ENCODE data around the gene PDIA4.

The PDIA4 gene

DNA sequence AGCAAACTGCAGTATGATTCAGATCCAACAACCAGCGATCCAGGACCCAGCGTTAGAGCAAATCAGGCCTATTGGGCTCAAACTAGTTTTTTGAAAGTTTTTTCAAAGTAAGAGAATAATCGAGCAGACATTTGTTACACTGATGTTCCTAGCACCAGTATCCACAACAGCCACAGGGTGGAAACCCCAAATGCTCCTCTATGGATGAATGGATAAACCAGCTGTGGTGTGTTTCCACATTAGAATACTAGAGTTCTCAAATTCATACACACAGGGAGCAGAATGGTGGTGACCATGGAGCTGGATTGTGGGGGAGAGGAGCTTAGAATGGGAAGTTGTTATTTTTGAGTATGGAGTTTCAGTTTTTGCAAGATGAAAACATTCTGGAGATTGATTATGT, 60.7 kb downstream of the PDIA4 start:
- no peak for DNase-seq (ENCODE audit: low spot score)

DNA sequence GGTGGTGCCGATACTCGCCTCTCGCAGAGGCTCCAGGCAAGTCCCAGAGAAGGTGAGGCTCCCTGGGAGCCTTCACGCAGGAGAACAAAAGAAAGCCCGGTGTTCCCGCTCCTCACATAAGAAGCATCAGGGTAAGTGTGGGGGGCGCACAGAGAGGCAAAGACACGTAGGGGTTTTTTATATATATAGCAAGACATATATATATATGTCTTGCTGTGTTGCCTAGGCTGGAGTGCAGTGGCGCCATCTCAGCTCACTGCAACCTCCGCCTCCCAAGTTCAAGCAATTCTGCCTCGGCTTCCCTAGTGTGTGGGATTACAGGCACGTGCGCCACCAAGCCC, 61.3 kb downstream of the PDIA4 start:
- no peak for DNase-seq (ENCODE audit: low spot score)

DNA sequence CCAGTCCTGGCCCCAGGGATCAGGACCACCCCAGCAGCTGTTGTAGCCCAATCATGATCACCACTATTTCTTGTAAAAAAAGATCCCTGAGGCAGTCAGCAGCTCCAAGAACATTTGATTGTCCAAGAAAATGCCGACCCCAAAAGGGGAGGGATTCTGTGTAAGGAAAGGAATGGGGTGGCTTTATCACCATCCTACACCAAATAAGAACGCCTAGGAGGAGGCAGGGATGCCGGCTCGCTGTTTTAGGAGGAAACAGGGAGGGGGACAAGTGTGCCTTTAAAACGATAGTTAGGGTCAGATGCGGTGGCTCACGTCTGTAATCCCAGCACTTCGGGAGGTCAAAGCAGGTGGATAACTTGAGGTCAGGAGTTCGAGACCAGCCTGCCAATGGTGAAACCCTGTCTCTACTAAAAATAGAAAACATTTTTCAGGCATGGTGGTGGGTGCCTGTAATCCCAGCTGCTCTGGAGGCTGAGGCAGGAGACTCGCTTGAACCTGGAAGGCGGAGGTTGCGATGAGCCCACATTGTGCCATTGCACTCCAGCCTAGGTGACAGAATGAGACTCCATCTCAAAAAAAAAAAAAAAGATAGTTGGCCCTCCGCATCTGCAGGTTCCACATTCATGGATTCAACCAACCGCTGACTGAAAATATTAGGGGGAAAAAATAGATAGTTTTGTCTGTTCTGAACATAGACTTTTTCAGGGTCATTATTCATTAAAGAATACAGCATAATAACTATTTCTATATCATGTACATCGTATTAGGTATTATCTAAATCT, 63.6 kb downstream of the PDIA4 start:
- DNase-seq (ENCODE audit: low spot score) = no peak

DNA sequence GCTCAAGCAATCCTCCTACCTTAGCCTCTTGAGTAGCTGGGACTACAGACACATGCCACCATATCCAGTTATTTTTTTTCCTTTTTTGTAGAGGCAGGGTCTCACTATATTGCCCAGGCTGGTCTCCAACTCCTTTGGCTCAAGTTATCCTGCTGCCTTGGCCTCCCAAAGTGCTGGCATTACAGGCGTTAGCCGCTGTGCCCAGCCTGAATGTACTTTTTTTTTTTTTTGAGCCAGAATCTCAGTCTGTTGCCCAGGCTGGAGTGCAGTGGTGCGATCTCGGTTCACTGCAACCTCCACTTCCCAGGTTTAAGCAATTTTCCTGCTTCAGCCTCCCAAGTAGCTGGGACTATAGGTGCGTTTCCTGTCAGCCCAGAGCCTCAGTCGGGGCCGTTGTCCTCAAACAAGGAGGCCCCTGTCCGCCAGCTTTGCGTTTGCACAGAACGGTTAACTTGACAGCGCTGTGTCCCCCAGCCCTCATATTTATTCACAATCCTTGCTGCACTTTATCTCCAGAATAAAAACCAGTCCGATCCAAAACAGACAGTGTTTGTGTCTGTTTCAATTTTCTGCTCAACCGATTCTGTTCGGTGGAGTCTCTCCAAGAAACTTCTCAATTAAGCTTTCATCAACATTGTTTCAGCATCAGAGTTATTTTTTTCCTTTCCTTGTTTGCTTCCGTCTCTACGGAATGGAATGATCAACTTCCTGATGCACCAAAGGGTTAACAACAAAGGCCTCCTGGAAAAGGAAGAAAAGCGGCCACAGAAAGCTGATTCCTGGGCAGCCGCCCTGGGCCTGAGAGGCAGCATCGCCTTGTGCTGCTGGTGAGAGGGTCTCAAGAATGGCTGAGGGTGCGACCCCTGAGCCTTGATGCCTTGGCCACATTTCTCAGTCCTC, 64.5 kb downstream of the PDIA4 start:
- DNase-seq (ENCODE audit: low spot score) = no peak

DNA sequence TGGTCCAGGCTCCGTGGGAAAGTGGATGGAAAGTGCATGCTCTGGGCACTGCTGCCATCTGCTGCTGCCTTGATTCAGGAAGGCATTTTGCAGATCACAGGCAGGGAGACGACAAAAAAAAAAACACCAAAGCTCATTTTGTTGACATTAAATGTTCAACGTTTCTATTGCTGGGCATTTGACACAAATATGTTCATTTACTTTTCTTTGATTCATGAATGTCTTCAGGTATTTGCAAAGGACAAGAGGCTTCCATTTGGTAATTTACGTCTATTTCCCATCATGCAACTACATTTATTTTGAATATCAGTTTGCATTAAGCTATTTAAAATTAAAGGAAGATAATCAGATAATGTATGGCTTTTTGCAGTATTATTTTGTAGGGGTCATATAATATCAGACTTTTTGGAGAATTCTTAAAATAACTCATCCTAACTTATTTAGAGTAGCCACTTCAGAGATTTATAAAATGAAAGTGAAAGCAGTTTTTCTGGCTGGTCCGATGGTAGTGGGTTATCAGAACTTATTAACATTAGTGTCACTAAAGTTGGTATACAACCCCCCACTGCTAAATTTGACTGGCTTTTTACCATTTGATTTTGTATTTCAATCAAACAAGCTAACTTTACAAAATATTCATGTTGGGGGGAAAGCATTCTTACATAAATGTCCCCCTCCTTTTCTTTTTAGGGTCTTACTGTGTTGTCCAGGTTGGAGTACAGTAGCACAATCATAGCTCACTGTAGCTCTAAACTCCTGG, 65.3 kb downstream of the PDIA4 start:
- DNase-seq (ENCODE audit: low spot score) = peak; percentile 57

DNA sequence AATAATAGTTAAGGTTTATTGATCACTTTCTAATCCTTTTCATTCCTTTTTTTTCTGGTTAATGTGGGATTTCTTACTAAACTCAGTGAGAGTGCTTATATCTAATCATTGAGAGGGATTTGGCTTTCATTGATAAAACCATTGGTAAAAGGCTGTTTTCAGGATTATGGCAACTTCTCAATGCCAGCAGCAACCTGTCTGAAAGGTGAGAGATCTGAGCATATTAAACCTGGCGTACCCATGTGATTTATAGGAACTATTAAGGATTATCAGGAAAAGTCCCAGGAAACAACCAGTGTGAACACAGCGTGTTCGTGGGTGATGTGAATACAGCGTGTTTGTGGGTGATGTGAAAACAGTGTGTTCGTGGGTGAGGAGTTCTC, 65.9 kb downstream of the PDIA4 start:
- no peak for DNase-seq (ENCODE audit: low spot score)

DNA sequence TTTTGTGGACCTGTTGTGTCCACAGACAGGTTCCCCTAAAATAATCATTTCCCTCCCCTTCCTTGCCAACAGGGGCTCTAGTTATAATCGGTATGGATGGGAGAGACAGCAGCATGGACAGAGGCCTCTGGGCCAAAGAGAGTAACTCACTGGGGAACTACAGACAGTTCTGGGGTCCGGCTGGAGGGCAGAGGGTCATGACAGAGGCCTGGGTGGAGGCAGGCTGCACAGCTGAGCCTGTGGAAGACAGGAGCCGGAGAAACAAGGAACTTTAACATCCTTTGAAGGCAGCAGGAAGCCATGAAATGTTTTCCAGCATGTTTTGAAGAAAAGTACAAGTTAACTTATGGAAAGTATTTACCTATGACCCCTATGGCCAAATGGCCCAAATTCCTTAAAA, 68.6 kb downstream of the PDIA4 start:
- DNase-seq (ENCODE audit: low spot score) = no peak

DNA sequence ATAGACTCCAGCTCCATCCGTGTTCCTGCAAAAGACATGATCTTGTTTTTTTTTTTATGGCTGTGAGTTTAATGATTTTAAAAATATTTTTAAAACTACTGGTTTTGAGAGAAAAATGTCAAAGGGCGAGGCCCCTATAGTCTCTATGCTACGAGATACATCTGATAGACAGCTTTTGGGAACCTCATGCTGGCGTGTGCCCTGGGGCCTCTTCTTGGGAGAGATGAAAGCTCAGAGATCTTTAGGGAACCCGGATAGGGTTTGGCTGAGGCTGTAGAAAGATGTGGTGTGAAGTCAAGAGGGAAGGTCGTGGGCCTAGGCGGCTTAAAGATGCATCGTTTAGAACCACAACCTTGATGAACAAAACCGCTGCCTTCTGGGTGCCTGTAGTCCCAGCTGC, 70.2 kb downstream of the PDIA4 start:
- DNase-seq (ENCODE audit: low spot score) = no peak

DNA sequence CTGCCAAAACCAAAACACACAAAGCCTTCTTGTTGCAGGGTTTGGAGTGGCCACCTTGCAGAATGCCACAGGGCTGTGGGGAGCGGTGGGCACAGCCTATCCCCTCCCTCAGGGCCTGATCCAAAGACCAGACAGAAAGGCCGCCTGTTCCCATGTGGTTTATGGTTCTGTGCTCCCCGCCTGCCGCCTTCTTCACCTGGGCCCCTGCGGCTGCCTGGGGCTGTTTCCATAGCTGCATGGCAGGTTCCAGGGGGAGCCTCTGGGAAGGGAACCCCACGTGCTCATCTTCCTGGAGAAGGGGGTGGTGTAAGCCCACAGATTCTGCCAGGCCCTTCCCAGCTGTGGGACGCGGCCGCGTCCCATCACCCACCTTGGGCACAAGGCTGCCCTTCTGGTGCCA, 73.5 kb downstream of the PDIA4 start:
- no peak for DNase-seq (ENCODE audit: low spot score)

DNA sequence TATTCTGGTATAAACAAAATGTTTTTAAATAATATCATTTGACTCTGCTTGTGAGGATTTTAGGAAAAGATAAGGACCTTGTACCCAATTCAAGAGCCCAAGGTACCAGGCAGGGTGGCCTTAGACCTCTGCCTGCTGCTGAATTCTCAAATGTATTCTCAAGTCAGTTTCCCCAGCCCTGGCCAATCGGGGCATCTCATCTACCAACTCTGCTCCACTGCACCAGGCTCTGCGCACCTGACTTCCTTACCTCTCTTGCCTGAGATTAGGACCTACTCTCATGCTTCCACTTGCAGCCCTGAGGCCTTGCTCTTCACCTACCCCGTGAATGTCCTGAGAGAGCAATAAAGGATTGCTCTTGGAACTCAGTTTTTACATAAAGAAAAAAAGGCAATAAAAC, 74.6 kb downstream of the PDIA4 start:
- no peak for DNase-seq (ENCODE audit: low spot score)
